AG10803 (cell line): ENCODE measurements around the gene PRDM16.
A peak's percentile ranks its signal among the peaks of the same experiment; 100 is the strongest.

ENCODE experiments used
- DNase-seq: peaks from one replicate; pipeline ENCODE4 v3.0.0; 2010; ENCODE audit warnings: low read depth
- H3K4me3 ChIP-seq: 2 replicates; pipeline ENCODE4 v1.5.1; 2011; ENCODE audit warnings: mild to moderate bottlenecking, low read length, control low read depth
- TF ChIP-seq, protein P1 (sequence below): conservative IDR thresholded peaks from 2 replicates; pipeline ENCODE4 v1.5.1; 2011; ENCODE audit warnings: mild to moderate bottlenecking, low read length, control low read depth, inconsistent platforms

Gene PRDM16

DNA sequence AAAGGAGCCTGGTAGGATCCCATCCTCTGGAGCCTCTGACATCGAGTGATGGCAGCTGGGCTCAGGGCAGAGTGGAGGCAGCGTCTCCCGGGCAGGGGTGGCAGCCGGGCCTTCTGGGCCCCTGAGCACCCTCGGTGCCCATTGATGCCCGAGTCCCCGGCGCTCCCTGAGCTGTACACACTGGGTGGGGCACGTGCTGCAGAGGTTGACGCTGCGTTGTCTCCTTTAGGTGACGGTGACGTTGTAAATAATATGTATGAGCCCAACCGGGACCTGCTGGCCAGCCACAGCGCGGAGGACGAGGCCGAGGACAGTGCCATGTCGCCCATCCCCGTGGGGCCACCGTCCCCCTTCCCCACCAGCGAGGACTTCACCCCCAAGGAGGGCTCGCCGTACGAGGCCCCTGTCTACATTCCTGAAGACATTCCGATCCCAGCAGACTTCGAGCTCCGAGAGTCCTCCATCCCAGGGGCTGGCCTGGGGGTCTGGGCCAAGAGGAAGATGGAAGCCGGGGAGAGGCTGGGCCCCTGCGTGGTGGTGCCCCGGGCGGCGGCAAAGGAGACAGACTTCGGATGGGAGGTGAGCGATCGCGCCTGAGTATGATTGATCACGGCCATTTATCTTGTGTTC is 117.0 kb downstream of the PRDM16 start:
- TF ChIP-seq, protein P1, sequence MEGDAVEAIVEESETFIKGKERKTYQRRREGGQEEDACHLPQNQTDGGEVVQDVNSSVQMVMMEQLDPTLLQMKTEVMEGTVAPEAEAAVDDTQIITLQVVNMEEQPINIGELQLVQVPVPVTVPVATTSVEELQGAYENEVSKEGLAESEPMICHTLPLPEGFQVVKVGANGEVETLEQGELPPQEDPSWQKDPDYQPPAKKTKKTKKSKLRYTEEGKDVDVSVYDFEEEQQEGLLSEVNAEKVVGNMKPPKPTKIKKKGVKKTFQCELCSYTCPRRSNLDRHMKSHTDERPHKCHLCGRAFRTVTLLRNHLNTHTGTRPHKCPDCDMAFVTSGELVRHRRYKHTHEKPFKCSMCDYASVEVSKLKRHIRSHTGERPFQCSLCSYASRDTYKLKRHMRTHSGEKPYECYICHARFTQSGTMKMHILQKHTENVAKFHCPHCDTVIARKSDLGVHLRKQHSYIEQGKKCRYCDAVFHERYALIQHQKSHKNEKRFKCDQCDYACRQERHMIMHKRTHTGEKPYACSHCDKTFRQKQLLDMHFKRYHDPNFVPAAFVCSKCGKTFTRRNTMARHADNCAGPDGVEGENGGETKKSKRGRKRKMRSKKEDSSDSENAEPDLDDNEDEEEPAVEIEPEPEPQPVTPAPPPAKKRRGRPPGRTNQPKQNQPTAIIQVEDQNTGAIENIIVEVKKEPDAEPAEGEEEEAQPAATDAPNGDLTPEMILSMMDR, result no peak
- no peak overlapping the region for H3K4me3 ChIP-seq
- no peak for DNase-seq

DNA sequence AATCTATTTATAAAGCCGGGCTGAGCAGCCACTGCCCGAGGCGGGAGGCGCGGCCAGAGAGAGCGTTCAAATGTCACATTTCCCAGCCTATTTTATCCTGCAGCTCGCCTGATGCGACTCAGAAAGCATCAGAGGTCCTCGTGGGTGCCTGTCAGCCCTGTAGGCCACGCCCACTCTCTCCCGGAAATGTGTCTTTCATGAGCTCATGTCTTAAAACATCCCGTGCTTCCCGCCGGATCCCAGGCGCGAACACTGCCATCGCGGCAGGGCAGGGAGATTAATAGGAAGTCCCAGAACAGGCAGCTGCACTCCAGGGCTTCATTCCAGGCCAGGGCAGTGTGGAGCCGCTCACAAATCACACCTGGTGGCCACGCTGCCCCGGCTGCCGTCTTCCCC is 117.5 kb downstream of the PRDM16 start:
- DNase-seq, result peak; percentile 44
- TF ChIP-seq, protein P1, result no peak
- no peak overlapping the region for H3K4me3 ChIP-seq

DNA sequence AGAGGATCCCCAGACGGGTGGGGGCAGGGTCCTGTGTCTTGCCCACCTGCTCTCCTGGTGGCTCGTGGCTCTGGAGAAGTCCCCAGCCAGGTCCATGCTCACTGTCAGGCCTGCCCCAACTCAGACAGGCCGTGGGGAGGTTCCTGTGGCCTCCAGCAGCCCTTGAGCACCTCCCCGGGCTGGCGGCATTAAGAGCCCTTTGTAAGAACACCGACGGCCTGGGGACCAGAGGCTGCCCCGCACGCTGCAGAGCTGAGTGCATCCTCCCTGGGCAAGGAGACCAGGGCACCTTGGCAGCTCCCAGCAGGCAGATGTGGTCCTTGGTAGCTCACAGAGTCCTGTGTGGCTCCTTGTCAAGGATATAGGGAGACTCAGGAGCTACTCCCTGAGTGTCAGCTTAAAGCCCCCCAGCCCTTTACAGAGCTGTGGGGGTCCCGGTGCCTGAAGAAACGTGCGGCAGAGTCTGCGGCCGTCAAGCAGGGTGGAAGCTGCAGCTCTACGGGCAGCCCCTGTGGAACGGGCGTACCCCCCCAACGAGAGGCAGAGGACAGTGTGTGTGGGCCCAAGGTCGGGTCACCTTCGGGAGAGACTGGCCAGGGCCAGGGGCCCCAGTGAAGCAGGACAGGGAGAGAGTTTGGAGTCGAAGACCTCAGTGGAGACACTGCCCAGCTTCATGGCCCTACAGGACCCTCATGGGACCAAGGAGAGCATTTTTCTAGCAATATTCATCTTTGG is 118.6 kb downstream of the PRDM16 start:
- no peak for DNase-seq
- H3K4me3 ChIP-seq, result no peak overlapping the region
- TF ChIP-seq, protein P1, result no peak

DNA sequence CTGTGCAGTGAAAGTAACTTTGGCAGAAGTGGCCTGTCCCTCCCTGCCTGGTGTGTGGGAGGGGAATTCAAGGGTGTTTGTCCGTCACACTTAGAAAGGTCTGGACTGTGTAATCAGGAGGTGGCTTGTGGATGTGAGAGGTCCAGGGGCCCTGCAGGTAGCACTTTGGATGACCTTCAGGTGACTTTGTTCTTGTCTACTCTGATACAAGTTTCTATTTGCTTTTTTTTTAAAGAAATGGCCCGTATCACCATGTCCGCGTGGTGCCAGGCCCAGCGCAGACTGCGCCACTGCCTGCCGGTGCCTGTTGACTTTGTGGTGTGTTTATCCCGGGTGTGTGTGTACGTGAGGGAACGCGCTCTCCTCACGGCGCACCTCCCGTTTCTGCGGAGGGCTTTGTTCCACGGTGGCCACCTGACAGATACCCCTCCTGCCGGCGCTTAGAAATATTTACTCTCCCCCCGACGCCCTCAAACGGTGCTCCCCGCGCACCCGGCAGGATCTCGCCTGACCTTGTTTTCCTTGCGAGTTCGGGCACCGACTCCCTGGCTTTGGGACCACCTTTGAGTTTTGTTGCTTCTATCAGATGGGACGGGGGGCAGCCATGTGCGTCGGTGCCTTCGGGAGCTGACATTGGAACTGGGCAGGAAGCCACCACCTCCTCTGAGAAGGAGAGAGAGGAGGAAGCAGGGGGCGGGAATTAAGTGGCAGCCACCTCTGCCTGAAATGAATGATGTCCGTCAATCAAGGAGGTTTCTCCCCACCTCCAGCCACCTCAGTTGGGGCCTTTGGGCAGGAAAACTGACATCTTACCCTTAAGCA is 119.4 kb downstream of the PRDM16 start:
- no peak overlapping the region for H3K4me3 ChIP-seq
- TF ChIP-seq, protein P1, result no peak
- DNase-seq, result no peak

DNA sequence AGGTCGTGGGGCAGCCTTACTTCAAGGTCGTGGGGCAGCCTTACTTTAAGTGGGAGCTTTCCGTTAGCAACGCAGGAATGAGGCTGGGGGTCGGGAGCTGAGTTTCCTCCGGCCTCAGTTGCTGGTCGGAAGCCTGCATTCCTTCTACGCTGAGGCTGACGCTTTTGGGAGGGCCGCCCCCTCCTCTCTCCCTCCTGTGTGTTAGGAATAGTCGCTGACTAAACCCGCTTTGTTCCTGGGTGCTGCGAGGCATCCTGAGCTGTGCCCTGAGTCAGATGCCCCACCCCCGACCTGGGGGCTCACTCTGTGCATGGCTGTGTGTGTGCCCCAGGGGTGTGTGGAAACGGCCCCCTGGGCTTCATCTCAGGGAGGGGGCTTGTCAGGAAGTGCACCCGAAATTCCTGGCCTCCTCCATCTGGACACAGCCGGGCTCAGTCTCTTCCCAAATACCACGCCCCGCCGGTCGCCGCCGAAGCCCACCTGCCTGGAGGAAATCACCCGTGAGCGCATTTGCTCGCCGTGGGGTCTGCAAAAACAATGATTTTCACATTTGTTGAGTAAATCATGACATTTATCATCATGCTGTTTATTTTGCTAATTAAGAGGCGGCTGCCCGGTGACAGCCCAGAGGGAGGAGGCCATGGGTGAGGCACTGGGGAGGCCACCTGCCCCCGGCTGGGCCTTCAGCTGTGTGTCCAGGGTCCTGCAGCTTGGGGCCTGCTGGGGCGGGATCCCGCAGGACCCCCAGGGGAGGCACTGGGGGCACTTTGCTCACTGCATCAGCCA is 121.4 kb downstream of the PRDM16 start:
- TF ChIP-seq, protein P1, result no peak
- DNase-seq, result no peak
- H3K4me3 ChIP-seq, result no peak overlapping the region

DNA sequence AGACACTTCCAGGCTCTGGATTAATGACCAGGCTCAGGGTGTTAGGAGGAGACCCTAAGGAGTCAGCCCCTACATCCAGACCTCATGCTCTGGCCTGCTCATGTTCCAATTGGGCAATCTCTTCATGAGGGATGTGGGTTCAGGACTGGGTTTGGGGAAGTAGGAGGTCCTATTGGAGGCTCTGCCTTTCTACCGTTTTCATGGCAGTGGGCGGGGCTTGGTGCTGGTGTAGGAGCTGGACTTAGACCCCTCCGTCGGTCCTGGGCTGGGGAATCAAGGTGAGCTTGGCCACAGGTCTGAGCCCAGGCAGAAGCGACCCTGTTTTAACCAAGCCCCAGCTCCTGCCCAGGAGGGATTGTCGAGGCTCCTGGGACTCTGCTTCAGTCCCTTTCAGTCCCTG is 123.4 kb downstream of the PRDM16 start:
- no peak overlapping the region for H3K4me3 ChIP-seq
- TF ChIP-seq, protein P1, result no peak
- no peak for DNase-seq
